GM12801 (cell line): ENCODE measurements around the gene TSPAN10.

Experiments
- CTCF ChIP-seq: IDR thresholded peaks from one replicate; pipeline ENCODE4 v1.5.1; 2011; ENCODE audit warnings: control low read depth; ENCODE audit not compliant: insufficient read length; ENCODE audit errors: extremely low read depth

The TSPAN10 gene

GRCh38 chr17:81638683-81639082 lies 1.7 kb downstream of the TSPAN10 start:
- TF ChIP-seq CTCF: no peak

GRCh38 chr17:81640011-81640410 lies 3.0 kb downstream of the TSPAN10 start:
- TF ChIP-seq CTCF: no peak

- no peak for TF ChIP-seq CTCF
These were observed 5.0 kb downstream of the TSPAN10 start for GRCh38 chr17:81641825-81642489.

GRCh38 chr17:81644496-81644895 lies 7.5 kb downstream of the TSPAN10 start:
- TF ChIP-seq CTCF: no peak

GRCh38 chr17:81644976-81645952 lies 8.3 kb downstream of the TSPAN10 start:
- TF ChIP-seq CTCF: no peak

GRCh38 chr17:81646869-81647600 lies 10.0 kb downstream of the TSPAN10 start:
- TF ChIP-seq CTCF: no peak

GRCh38 chr17:81647640-81648012 lies 10.6 kb downstream of the TSPAN10 start:
- TF ChIP-seq CTCF: no peak
